SK-N-SH treated with all-trans-retinoic acid at 6 μM for 48 hours (cell line): ENCODE measurements around the gene PARP1.

Source experiments
- PATZ1 ChIP-seq: fragments of 250-450 bp; sonication (Bioruptor Pico); IDR thresholded peaks from 2 replicates; pipeline ENCODE4 v1.8.0; 2020; ENCODE audit warnings: mild to moderate bottlenecking, moderate library complexity, borderline replicate concordance
- ZNF565 ChIP-seq: fragments of 450-650 bp; formaldehyde crosslinking; conservative IDR thresholded peaks from 2 replicates; pipeline ENCODE4 v1.5.0; 2020; ENCODE audit warnings: low read depth, mild to moderate bottlenecking, moderate library complexity

- TF ChIP-seq ZNF565 (CRISPR knock-in tag) (no peak), PATZ1 (CRISPR knock-in tag) (no peak)
Measured at GRCh38 chr1:226402739-226403165, 5.1 kb downstream of the PARP1 start.
